ENCODE results near the gene NCOA3. TPM values are rescaled to one million over a fixed set of nuclear protein-coding genes. Genes with fewer than 3 reads are reported as not detected.

The NCOA3 gene
- total RNA-seq = 10 to 100 TPM; 41.6 to 74.7 (median 55.8) TPM

DNA sequence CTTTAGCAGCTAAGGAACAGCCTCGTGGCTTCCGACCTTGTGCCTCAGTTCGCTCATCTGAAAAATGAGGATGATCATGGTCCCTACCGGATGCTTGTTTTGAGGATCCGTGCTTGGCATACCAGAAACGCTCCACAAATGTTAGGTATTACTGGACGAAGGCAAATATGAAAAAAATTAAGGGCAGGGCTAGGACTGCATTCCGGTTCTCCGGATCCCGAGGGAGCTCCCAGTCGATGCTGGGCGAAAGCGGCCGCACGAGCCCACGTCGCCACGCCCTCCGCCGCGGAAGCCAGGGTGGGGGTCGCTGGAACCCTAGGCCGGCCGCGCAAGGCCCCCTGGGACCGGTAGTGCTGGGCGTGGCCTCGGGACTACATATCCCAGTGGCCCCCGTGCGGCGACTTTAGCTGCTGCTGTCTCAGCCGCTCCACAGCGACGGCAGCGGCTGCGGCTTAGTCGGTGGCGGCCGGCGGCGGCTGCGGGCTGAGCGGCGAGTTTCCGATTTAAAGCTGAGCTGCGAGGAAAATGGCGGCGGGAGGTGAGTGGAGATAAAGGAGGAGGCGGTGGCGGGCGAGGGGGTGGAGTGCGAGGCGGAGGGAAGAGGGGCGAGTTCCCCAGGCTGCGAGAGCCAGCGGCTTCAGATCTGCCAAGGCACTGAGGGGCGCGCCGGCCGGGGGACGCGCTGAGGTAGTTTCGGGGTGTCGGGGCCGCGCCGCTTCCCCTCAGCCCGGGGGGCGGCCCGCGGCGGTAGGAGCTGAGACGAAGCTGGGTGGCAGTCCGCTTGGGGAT lies at the start of gene NCOA3:
TSS of gene NCOA3 (plus strand) at position 406 of the 789 bp plus-strand sequence. CDS start 120,361 bp downstream, outside the sequence.
- TF ChIP-seq, protein P1, sequence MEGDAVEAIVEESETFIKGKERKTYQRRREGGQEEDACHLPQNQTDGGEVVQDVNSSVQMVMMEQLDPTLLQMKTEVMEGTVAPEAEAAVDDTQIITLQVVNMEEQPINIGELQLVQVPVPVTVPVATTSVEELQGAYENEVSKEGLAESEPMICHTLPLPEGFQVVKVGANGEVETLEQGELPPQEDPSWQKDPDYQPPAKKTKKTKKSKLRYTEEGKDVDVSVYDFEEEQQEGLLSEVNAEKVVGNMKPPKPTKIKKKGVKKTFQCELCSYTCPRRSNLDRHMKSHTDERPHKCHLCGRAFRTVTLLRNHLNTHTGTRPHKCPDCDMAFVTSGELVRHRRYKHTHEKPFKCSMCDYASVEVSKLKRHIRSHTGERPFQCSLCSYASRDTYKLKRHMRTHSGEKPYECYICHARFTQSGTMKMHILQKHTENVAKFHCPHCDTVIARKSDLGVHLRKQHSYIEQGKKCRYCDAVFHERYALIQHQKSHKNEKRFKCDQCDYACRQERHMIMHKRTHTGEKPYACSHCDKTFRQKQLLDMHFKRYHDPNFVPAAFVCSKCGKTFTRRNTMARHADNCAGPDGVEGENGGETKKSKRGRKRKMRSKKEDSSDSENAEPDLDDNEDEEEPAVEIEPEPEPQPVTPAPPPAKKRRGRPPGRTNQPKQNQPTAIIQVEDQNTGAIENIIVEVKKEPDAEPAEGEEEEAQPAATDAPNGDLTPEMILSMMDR (IDR thresholded peaks at IDR 0.05; ENCODE audit: low read depth) = no peak

DNA sequence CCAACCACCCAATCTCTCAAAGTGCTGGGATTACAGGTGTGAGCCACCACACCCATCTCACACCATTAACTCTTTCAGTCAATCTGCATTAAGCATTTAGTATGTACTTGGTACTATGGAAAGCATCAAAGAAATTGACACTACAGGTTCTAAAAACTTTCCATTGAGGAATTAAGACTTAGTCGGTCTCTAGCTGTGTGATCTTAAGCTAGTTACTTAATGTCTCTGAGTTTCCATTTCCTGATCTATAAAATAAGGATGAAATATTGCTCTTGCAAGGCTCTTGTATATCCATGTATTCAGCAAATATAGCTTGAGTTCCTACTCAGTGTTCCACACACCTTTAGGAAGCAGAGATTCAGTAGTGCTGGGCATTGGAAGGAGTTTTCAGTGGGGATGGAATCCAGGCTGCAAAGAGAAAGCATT lies 48.9 kb upstream of the NCOA3 start:
- TF ChIP-seq, protein P1 (IDR thresholded peaks at IDR 0.05; ENCODE audit: low read depth) = no peak

DNA sequence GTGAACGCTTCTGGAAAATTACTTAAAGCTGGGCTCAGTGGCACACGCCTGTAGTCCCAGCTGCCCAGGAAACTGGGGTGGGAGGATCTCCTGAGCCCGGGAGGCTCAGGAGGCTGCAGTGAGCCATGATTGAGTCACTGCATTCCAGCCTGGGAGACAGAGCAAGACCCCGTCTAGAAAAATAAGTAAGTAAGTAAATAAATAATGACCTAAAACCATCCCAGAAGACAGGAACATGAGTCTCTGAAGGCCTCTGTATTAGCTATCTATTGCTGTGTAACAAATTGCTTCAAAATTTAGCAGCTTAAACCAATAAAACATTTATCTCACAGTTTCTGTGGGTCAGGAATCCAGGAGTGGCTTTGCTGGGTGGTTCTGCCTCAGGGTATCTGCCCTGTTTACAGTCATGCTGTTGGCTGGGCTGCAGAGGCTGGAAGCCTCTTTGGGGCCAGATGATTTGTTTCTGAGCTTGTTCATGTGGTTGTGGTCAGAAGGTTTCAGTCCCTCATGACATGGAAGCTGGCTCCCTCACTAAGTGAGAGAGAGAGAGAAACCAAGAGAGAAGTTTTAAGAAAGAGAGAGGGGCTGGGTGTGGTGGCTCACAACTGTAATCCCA lies 48.4 kb upstream of the NCOA3 start:
- TF ChIP-seq, protein P1 (IDR thresholded peaks at IDR 0.05; ENCODE audit: low read depth) = peak; percentile 68

DNA sequence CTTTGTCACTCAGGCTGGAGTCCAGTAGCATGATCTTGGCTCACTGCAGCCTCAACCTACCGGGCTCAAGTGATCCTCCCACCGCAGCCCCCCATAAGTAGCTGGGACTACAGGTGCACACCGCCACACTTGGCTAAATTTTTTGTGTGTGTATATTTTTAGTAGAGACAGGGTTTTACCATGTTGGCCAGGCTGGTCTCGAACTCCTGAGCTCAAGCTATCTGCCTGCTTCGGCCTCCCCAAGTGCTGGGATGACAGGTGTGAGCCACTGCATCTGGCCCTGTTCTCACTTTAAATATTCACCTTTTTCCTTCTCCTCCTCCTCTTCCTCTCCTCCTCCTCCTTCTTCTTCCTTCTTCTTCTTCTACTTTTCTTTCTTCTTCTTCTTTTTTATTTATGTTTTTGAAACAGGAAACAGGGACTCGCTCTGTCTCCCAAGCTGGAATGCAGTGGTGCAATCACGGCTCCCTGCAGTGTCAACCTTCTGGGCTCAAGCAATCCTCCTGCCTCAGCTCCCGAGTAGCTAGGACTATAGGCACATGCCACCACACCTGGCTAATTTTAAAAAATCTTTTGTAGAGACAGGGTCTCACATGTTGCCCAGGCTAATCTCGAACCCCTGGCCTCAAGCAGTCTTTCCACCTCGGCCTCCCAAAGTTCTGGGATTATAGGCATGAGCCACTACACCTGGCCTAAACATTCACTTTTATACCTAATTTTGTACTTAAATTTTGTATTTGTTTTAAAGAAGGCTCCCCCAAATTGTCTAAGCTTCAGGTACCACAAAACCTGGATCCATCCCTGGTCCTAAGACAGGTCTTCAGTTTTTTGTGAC lies 47.2 kb upstream of the NCOA3 start:
- TF ChIP-seq, protein P1 (IDR thresholded peaks at IDR 0.05; ENCODE audit: low read depth) = no peak

DNA sequence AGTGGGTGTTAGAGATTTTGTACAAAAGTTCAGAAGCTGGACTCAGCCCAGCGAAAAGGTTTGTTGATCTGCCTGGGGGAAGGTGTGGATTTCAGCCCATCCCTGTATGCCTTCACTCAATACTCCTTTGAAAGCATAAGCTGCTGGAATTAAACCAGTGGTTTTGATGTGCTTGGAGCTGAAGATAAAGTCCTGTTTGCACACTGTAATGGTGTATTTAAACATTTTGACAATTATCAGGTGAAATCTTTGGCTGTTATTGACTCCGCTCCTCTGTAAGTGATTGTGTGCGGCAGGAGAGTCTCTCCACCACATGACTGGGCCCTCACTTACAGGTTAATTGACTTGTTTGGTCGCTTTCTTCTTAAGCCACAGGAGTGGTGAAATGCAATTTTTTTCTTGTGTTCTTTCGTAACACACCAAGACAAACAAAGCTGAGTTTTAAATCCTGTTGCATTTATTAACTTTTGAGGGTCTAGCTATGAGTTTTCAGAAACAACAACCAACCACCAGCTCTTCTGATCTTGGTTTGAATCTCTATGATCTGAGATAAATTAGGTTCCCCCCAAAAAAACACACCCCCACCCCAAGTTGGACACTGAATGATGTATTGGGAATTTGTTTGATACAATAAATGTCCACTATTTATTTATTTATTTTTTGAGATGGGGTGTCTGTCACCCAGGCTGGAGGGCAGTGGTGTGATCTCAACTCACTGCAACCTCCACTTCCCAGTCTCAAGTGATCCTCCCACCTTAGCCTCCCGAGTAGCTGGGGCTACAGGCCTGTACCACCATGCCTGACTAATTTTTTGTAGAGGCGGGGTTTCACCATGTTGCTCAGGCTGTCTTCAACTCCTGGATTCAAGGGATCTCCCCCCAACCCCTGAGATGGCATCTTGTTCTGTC lies 46.3 kb upstream of the NCOA3 start:
- TF ChIP-seq, protein P1 (IDR thresholded peaks at IDR 0.05; ENCODE audit: low read depth) = no peak

DNA sequence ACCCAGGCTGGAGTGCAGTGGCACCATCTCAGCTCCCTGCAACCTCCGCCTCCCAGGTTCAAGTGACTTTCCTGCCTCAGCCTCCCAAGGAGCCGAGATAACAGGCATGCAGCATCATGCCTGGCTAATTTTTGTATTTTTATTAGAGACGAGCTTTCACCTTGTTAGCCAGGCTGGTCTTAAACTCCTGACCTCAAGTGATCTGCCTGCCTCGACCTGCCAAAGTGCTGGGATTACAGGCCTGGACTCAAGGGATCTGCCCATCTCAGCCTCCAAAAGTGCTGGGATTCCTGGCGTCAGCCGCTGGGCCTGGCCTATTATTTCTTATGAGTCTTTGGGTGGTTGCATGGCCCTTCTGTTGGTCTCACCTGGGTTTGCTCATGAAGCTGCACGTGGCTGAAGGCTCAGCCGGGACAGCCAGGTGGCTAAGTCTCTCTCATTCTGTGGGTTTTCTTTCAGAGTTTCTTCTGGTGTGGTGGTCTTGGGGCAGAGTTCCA lies 45.6 kb upstream of the NCOA3 start:
- TF ChIP-seq, protein P1 (IDR thresholded peaks at IDR 0.05; ENCODE audit: low read depth) = no peak
